PC-3 (cell line): Measurements from ENCODE around the gene PRSS38. TPM values are rescaled to one million over a fixed set of nuclear protein-coding genes. Genes with fewer than 3 reads are reported as not detected.

ENCODE experiments used
- ATAC-seq: fragments of 200-7000 bp; cut with Tn5 transposase; 2 replicates; pipeline ENCODE4 v1.9.1; 2020; ENCODE audit warnings: mild to moderate bottlenecking, moderate library complexity
- BruUV-seq: library from RNA; stranded (reverse); fragments of 400-500 nt; replicated peaks from 2 replicates; lab custom pipeline; 2021; lab: Mats Ljungman, UMichigan
- CTCF ChIA-PET: fragments of 300-600 bp; sonication (Branson Sonifier 250); formaldehyde crosslinking; loops from one replicate; lab custom pipeline; 2022; ENCODE audit warnings: antibody characterized with exemption; lab: Charles Lee
- POLR2A ChIA-PET: fragments of 300-600 bp; sonication (Branson Sonifier 250); formaldehyde crosslinking; loops from one replicate; lab custom pipeline; 2022; ENCODE audit warnings: antibody characterized with exemption; ENCODE audit not compliant: unreplicated experiment; lab: Charles Lee
- DNase-seq: peaks from one replicate; pipeline ENCODE4 v3.0.0-alpha.2; 2015
- H2AFZ ChIP-seq: fragments of 300-600 bp; sonication (generic); 2 replicates; pipeline ENCODE4 v1.6.0; 2016; ENCODE audit warnings: antibody characterized with exemption, low read length
- H3F3A ChIP-seq: fragments of 300-600 bp; sonication (generic); one replicate; pipeline ENCODE4 v1.6.0; 2017; ENCODE audit warnings: antibody characterized with exemption, low read length, control low read depth, mild to moderate bottlenecking; ENCODE audit not compliant: unreplicated experiment
- H3K27ac ChIP-seq: fragments of 300-600 bp; sonication (generic); 2 replicates; pipeline ENCODE4 v1.5.1; 2016; ENCODE audit warnings: mild to moderate bottlenecking, low read length
- H3K27me3 ChIP-seq: fragments of 300-600 bp; sonication (generic); 2 replicates; pipeline ENCODE4 v1.6.1; 2016; ENCODE audit warnings: low read length, mixed read lengths
- H3K36me3 ChIP-seq: fragments of 300-600 bp; sonication (generic); 2 replicates; pipeline ENCODE4 v1.6.1; 2016; ENCODE audit warnings: low read depth, mixed run types, low read length, mixed read lengths
- H3K4me1 ChIP-seq: fragments of 300-600 bp; sonication (generic); 2 replicates; pipeline ENCODE4 v1.5.1; 2016; ENCODE audit warnings: low read length; ENCODE audit not compliant: insufficient read depth
- H3K4me2 ChIP-seq: fragments of 300-600 bp; sonication (generic); 2 replicates; pipeline ENCODE4 v1.6.0; 2016; ENCODE audit warnings: low read length
- H3K4me3 ChIP-seq: fragments of 300-600 bp; sonication (generic); 2 replicates; pipeline ENCODE4 v1.5.1; 2016; ENCODE audit warnings: mild to moderate bottlenecking, low read length, mixed read lengths
- H3K79me2 ChIP-seq: fragments of 300-600 bp; sonication (generic); 2 replicates; pipeline ENCODE4 v1.6.1; 2017; ENCODE audit warnings: low read length, mixed read lengths
- H3K9ac ChIP-seq: fragments of 300-600 bp; sonication (generic); 2 replicates; pipeline ENCODE4 v1.6.0; 2016; ENCODE audit warnings: mild to moderate bottlenecking, low read length
- H3K9me2 ChIP-seq: fragments of 300-600 bp; sonication (generic); replicated peaks from 2 replicates; pipeline ENCODE4 v1.6.1; 2016; ENCODE audit warnings: mixed run types, low read length, mixed read lengths
- H3K9me3 ChIP-seq: fragments of 300-600 bp; sonication (generic); 2 replicates; pipeline ENCODE4 v1.6.1; 2016; ENCODE audit warnings: low read length, mixed read lengths
- H4K20me1 ChIP-seq: fragments of 300-600 bp; sonication (generic); 2 replicates; pipeline ENCODE4 v1.6.1; 2016; ENCODE audit warnings: low read length, mixed read lengths
- CTCF ChIP-seq: fragments of 300-600 bp; sonication (generic); conservative IDR thresholded peaks from 2 replicates; pipeline ENCODE4 v1.5.1; 2017; ENCODE audit warnings: antibody characterized with exemption, low read depth, mild to moderate bottlenecking, low read length
- EZH2 ChIP-seq: fragments of 300-600 bp; sonication (generic); IDR thresholded peaks from one replicate; pipeline ENCODE4 v1.6.1; 2017; ENCODE audit warnings: antibody characterized with exemption, mild to moderate bottlenecking, low read length; ENCODE audit not compliant: unreplicated experiment
- EZH2phosphoT487 ChIP-seq: fragments of 300-600 bp; sonication (generic); IDR thresholded peaks from 2 replicates; pipeline ENCODE4 v1.6.1; 2018; ENCODE audit warnings: mild to moderate bottlenecking, antibody characterized with exemption, low read length, borderline replicate concordance
- intact Hi-C: fragments of 100-400 bp; cut with micrococcal nuclease; formaldehyde crosslinking; loops from 2 replicates; pipeline ENCODE4 v1.9.0; 2023
- total RNA-seq: library from RNA; depleted of rRNA; stranded (reverse); fragments of >200 nt; gene quantifications from 2 replicates; pipeline ENCODE4 v1.2.3, GENCODE V29; 2014; rRNA removed

The PRSS38 gene
- total RNA-seq, 1 experiment from 2014 or later, result not detected

GRCh38 chr1:227893949-227894721 is 78.7 kb downstream of the PRSS38 start:
- CTCF ChIA-PET, result no interaction called here
- Histone ChIP-seq H3F3A (no peaks in the 10 kb centered on the region), H3K27me3 (no peaks in the 10 kb centered on the region), H4K20me1 (no peaks in the 10 kb centered on the region), H2AFZ (no peak overlapping the region), H3K4me2 (no peak overlapping the region), H3K79me2 (no peaks in the 10 kb centered on the region), H3K36me3 (no peaks in the 10 kb centered on the region), H3K9me2 (no peaks in the 10 kb centered on the region), H3K4me1 (peaks cover 4% of the 10 kb centered on the region; the same call in 1 of the 2 replicates), H3K9ac (no peak overlapping the region), H3K27ac (no peak overlapping the region), H3K9me3 (no peaks in the 10 kb centered on the region), H3K4me3 (no peak overlapping the region)
- no peak for DNase-seq
- POLR2A ChIA-PET, result no interaction called here
- intact Hi-C loops, result no loop called here
- no TSS peak for BruUV-seq
- TF ChIP-seq EZH2 (no peak), EZH2phosphoT487 (no peak), CTCF (no peak)
- ATAC-seq, result no peak

DNA sequence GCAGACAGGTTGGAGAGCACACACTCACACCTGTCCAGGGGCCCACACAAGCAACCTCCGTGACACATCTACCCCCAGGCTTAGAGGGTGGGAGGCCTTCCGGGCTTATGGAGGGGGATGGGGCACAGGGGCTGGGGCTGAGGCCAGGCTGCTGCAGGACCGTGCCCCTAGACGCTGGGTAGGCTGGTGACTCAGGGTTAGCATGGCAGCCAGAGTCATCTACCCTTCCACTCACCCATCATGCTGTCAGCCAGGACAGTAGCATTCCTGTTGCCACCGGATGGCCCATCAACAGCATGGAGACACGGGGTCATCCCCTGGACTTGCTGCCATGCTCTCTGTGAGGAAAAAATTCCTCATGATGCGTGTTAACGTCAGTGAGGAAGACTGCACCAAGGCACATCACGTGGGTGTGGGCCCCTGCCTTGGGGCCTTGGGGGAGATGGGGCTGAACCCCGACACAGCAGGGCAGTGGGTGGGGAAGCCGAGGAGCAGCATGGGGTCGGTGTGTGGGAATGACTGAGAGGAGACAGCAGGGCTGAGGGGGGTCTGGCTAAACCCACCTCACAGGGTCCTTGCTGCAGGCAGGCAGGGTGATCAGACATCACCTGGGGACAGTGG is 79.5 kb downstream of the PRSS38 start:
- no peak for DNase-seq

More for the DNA sequence above, 79.5 kb downstream of the PRSS38 start:
- Histone ChIP-seq H3F3A (no peaks in the 10 kb centered on the region), H3K36me3 (no peaks in the 10 kb centered on the region), H3K4me1 (peaks cover 4% of the 10 kb centered on the region; the same call in 1 of the 2 replicates), H4K20me1 (no peaks in the 10 kb centered on the region), H3K4me2 (no peak overlapping the region), H3K9me2 (no peaks in the 10 kb centered on the region), H3K79me2 (no peaks in the 10 kb centered on the region), H3K27me3 (no peaks in the 10 kb centered on the region), H3K9me3 (no peaks in the 10 kb centered on the region), H3K4me3 (no peak overlapping the region), H2AFZ (no peak overlapping the region), H3K9ac (no peak overlapping the region), H3K27ac (no peak overlapping the region)
- no TSS peak for BruUV-seq
- ChIA-PET CTCF (no interaction called here), POLR2A (no interaction called here)
- intact Hi-C loops, result no loop called here
- TF ChIP-seq EZH2phosphoT487 (no peak), EZH2 (no peak), CTCF (no peak)
- no peak for ATAC-seq

Other genes with a start within 250 kb of the PRSS38 start
- gene JMJD4, start 80.4 kb upstream of the PRSS38 start, total RNA-seq, result 80.5 and 87.8 TPM in 2 replicates
- gene SNAP47, start 80.2 kb upstream of the PRSS38 start, total RNA-seq, result 123 and 145 TPM in 2 replicates
- gene WNT9A, start 132.3 kb downstream of the PRSS38 start, total RNA-seq, result 22.2 and 36.6 TPM in 2 replicates
- 1.0 and 1.5 TPM in 2 replicates for gene WNT3A, start 191.3 kb downstream of the PRSS38 start, total RNA-seq